K562 (cell line): ENCODE measurements around the gene SLC25A28. TPM values are rescaled to one million over a fixed set of nuclear protein-coding genes. Genes with fewer than 3 reads are reported as not detected.

Experiments
- ATF2 ChIP-seq: sonication (generic); formaldehyde crosslinking; IDR thresholded peaks from 2 replicates; pipeline ENCODE4 v1.8.1; 2022; ENCODE audit warnings: missing genetic modification reagents
- ATF6 ChIP-seq: sonication (generic); formaldehyde crosslinking; IDR thresholded peaks from 2 replicates; pipeline ENCODE4 v1.4.0; 2020; ENCODE audit warnings: mild to moderate bottlenecking, missing genetic modification reagents
- CREB1 ChIP-seq, 2 experiments: sonication (generic) in 1 of 2; formaldehyde crosslinking in 1 of 2; IDR thresholded peaks; 2 replicates each; pipeline versions ENCODE4 v1.6.1 to v1.8.0; 2012 to 2022; ENCODE audit warnings: inconsistent platforms in 1 of 2, mild to moderate bottlenecking in 1 of 2, missing genetic modification reagents in 1 of 2, moderate library complexity in 1 of 2
- FIP1L1 ChIP-seq: fragments of 200-400 bp; formaldehyde crosslinking; IDR thresholded peaks from 2 replicates; pipeline ENCODE4 v1.6.1; 2018; ENCODE audit warnings: mild to moderate bottlenecking, low read depth, low read length; ENCODE audit not compliant: poor library complexity, severe bottlenecking
- GABPB1 ChIP-seq: sonication (generic); formaldehyde crosslinking; IDR thresholded peaks from 2 replicates; pipeline ENCODE4 v1.8.0; 2022; ENCODE audit warnings: mild to moderate bottlenecking, missing genetic modification reagents
- HES1 ChIP-seq: fragments of 450-650 bp; IDR thresholded peaks from 2 replicates; pipeline ENCODE4 v1.6.1; 2016; ENCODE audit warnings: low read depth, mild to moderate bottlenecking, moderate library complexity
- HMGN3 ChIP-seq: IDR thresholded peaks from 2 replicates; pipeline ENCODE4 v1.6.1; 2011; ENCODE audit warnings: borderline replicate concordance, low read depth, mild to moderate bottlenecking, mixed read lengths, low read length; ENCODE audit not compliant: insufficient read length; ENCODE audit errors: extremely low read depth
- PRPF4 ChIP-seq: fragments of 200-400 bp; formaldehyde crosslinking; IDR thresholded peaks from one replicate; pipeline ENCODE4 v1.6.1; 2017; ENCODE audit warnings: low read length, low read depth, mild to moderate bottlenecking; ENCODE audit not compliant: insufficient read depth, poor library complexity, severe bottlenecking
- RAD21 ChIP-seq, 2 experiments: fragments of 250-450 bp in 1 of 2; fragments of 450-650 bp in 1 of 2; sonication (Bioruptor Pico) in 1 of 2; formaldehyde crosslinking in 1 of 2; IDR thresholded peaks in 1 of 2; conservative IDR thresholded peaks in 1 of 2; 2 replicates each; pipeline versions ENCODE4 v1.4.0 to v1.8.0; 2020 to 2022; ENCODE audit warnings: mild to moderate bottlenecking in 2 of 2, moderate library complexity in 1 of 2
- RBM22 ChIP-seq: fragments of 200-400 bp; formaldehyde crosslinking; IDR thresholded peaks from 2 replicates; pipeline ENCODE4 v1.6.1; 2018; ENCODE audit warnings: low read length, low read depth; ENCODE audit not compliant: poor library complexity, severe bottlenecking
- RBM25 ChIP-seq: fragments of 200-400 bp; formaldehyde crosslinking; IDR thresholded peaks from 2 replicates; pipeline ENCODE4 v1.6.1; 2018; ENCODE audit warnings: low read length, low read depth, moderate library complexity; ENCODE audit not compliant: severe bottlenecking
- SUPT5H ChIP-seq: fragments of 450-650 bp; IDR thresholded peaks from 2 replicates; pipeline ENCODE4 v1.6.1; 2016
- TSC22D4 ChIP-seq: fragments of 450-650 bp; IDR thresholded peaks from 2 replicates; pipeline ENCODE4 v1.6.1; 2016; ENCODE audit warnings: missing genetic modification characterization, missing biosample characterization, control low read depth
- XRCC5 ChIP-seq: fragments of 200-400 bp; formaldehyde crosslinking; IDR thresholded peaks from 2 replicates; pipeline ENCODE4 v1.6.1; 2017; ENCODE audit warnings: low read depth, mild to moderate bottlenecking, low read length
- ZFP36 ChIP-seq: fragments of 150-350 bp; IDR thresholded peaks from 2 replicates; pipeline ENCODE4 v1.6.1; 2018; ENCODE audit warnings: low read length, low read depth; ENCODE audit not compliant: partially characterized antibody
- polyA plus RNA-seq, 8 experiments: library from polyadenylated mRNA; depleted of rRNA in 4 of 8; stranded (reverse) in 5 of 8; unstranded in 3 of 8; fragments of >200 nt; fragmentation: Nextera tagmentation in 2 of 8; fragmentation: Illumina TruSeq in 1 of 8; extraction: Ambion mirVana in 2 of 8; extraction: Trizol in 1 of 8; gene quantifications; 2 replicates each; pipeline versions ENCODE4 v1.2.1 to v1.2.3, GENCODE V29; 2011 to 2014; ENCODE audit warnings: inconsistent platforms in 1 of 8, missing spikeins in 1 of 8
- total RNA-seq, 7 experiments: library from RNA; depleted of rRNA in 6 of 7; stranded (reverse); fragments of >200 nt in 6 of 7; fragmentation: Illumina TruSeq in 2 of 7; extraction: Trizol in 2 of 7; gene quantifications; 2 replicates each; pipeline versions ENCODE4 v1.2.1 to v1.2.3, GENCODE V29; 2011 to 2021; ENCODE audit warnings: low replicate concordance in 1 of 7
- TF ChIP-seq, protein P1 (sequence below): fragments of 450-650 bp; formaldehyde crosslinking; IDR thresholded peaks from 2 replicates; pipeline ENCODE4 v1.4.0; 2022; ENCODE audit warnings: mild to moderate bottlenecking, moderate library complexity
- TF ChIP-seq, protein P2 (sequence below), 2 experiments: IDR thresholded peaks in 1 of 2; conservative IDR thresholded peaks in 1 of 2; 2 replicates each; pipeline ENCODE4 v1.6.1; 2016; ENCODE audit warnings: low read depth in 2 of 2, mild to moderate bottlenecking in 1 of 2, missing compliant biosample characterization in 1 of 2, missing genetic modification characterization in 1 of 2, moderate library complexity in 1 of 2

Gene SLC25A28
- total and polyA plus RNA-seq, 9 of the 15 experiments (the other 6 are each of a cell fraction or from before 2014, with no cell fraction given): 6.2 to 32.3 (median 18.8) TPM

DNA sequence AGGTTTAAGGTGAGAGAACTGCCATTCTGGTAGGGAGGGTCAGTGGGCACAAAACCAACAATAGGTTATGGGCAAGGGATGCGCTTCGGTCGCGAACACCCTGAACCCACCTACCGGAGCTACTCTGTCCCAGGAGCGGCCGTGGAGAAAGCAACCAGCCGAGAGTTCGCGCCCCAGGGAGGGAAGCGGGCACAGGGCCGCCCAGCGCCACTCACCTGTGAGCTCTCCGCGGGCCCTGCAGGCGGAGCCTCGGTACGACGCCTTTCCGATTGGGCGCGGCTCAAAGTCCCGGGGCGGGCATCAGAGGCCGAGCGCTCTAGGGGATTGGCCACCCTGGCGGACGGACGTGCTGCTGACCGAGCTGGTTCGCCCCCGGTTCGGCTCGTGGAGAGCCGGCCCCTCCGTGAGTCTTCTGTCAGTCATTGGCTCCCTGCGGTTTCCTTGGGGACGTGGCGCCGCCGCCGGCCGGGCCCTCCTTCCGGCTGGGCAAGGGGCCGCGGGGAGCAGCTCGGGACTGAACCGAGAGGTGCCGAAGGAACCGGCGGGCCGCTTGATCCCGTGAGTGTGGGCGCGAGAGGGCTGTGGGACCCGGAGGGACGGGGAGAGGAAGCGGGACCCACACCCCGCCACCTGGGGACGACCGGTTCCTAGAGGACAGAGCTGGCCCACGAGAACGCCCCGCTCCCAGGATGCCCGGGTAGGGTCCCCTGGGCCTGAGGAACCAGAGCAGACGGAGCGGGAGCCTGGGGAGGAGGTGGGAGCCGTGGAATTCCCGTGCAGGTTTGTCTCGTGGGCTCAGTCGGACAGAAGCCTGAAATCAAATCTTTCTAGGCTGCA is 39.0 kb upstream of the SLC25A28 start, which contains the start of gene ENTPD7 (continued):
- TF ChIP-seq PRPF4 (no peak), RAD21 (CRISPR knock-in tag; conservative IDR thresholded peaks at IDR 0.05 in 1 of 2, IDR thresholded peaks at IDR 0.05 in 1 of 2) (no peak; a peak in 1 of 4 replicates), RBM22 (no peak), GABPB1 (0 out of 2 replicates have a peak, but pooled peaks have one; percentile 22), SUPT5H (peak; percentile 79), ZFP36 (no peak), HMGN3 (peak; percentile 35), ATF6 (no peak), HES1 (no peak), ATF2 (CRISPR knock-in tag) (no peak), RBM25 (peak; percentile 86), TSC22D4 (no peak), FIP1L1 (peak; percentile 57), CREB1 (IDR thresholded peaks at IDR 0.05) (0 out of 2 replicates have a peak, but pooled peaks have one; percentile 23), CREB1 (CRISPR knock-in tag; IDR thresholded peaks at IDR 0.05) (no peak), XRCC5 (peak; percentile 52; the same call in 1 of the 2 replicates)
- TF ChIP-seq, protein P1, sequence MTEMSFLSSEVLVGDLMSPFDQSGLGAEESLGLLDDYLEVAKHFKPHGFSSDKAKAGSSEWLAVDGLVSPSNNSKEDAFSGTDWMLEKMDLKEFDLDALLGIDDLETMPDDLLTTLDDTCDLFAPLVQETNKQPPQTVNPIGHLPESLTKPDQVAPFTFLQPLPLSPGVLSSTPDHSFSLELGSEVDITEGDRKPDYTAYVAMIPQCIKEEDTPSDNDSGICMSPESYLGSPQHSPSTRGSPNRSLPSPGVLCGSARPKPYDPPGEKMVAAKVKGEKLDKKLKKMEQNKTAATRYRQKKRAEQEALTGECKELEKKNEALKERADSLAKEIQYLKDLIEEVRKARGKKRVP (CRISPR knock-in tag): no peak
- TF ChIP-seq, protein P2, sequence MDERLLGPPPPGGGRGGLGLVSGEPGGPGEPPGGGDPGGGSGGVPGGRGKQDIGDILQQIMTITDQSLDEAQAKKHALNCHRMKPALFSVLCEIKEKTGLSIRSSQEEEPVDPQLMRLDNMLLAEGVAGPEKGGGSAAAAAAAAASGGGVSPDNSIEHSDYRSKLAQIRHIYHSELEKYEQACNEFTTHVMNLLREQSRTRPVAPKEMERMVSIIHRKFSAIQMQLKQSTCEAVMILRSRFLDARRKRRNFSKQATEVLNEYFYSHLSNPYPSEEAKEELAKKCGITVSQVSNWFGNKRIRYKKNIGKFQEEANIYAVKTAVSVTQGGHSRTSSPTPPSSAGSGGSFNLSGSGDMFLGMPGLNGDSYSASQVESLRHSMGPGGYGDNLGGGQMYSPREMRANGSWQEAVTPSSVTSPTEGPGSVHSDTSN (CRISPR knock-in tag; IDR thresholded peaks at IDR 0.05; ENCODE audit: low read depth): peak; percentile 59
- TF ChIP-seq, protein P2 (tag; conservative IDR thresholded peaks at IDR 0.05; ENCODE audit: low read depth): peak; percentile 88
